NCI-H2081 treated with DMSO at 0.1 percent for 48 hours (cell line): Measurements from ENCODE around the gene EIF4H.
"Not testable (repeated sequence)": the region's sequence is repeated elsewhere in the genome, so short reads cannot be mapped to it uniquely, and the experiment has no call there.

Experiments used
- DNase-seq: peaks from one replicate; lab custom pipeline; 2025; lab: John Stamatoyannopoulos, UW

EIF4H gene

DNA sequence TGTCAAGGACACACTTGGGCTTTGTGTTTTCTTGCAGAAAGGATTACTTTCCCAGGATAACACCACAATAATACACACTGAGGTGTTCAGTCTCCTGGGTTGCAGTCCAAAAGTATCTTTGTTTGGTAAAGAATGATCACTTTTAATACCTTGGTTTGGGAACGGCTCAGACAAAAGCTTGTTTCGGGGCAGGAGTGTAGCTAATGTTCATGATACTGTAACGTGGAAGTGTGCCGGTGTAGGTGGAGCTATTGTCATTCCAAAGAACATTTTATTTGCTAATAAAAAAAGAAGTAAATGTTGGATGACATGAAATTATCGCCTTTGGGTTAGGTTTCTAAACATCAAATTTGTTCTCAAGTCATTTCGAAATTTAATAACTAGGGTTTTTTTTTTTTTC, 1.2 kb downstream of the EIF4H start:
- no peak for DNase-seq

DNA sequence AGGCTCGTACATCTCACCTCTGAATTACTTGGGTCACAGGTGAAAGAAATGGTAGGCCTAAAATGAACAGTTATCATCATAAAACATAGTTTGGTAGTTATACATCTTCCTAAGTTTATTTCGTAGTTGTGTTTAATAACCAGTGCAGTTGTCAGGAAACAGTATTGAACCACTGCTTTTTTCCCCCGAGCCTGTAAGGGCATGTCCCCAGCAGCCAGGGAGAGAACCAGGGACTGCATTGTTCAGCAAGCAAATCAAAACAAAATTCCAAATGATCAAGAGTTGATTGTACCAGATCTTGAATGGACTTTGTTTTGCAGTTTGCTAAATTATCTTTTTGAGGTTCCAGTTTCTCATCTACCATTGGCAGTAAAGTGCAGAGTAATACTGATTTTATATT, 2.4 kb downstream of the EIF4H start:
- no peak for DNase-seq

DNA sequence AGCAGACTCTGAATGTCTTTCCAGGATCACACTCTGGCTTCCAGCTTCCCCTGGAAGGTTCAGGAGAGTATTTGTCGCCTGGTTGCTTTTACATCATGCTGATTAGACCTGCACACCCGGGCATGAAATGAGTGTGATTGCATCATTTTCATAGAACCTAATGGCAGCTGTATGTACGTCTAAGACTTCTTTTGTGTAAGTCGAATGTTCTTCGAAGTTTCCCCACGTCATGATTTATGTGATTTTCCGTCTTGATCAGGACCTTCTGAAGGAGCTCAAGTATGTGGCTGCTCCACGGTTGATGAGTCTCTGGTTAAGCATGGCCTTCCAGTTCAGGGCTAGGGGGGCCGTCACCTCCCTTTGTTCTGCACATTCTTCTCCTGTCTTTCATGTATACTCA, 4.5 kb downstream of the EIF4H start:
- no peak for DNase-seq

DNA sequence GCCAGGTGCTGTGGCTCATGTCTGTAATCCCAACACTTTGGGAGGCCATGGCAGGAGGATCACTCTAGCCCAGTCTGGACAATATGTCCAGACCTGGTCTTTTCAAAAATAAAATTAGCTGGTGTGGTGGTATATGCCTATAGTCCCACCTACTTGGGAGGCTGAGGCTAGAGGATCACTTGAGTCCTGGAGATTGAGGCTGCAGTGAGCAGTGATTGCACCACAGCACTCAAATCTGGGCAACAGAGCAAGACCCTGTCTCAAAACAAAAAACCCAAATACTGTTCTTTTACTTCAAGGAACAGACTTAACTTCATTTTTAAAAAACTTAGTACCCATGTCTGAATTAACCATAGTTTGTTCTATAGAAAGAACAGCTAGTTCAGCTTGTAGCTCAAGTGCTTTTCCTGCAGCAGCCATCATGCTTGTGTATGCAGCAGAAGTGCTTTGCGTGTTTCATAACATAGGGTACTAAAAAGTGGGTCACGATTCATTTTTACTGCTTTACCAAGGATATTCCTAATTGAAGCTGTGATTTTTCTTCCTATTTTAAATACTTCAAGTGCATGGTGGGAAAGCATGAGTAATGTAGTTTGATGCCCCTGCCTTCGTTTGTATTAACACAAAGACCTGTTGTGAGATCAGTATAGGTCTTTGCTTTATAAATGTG, 5.9 kb downstream of the EIF4H start:
- DNase-seq: no peak

DNA sequence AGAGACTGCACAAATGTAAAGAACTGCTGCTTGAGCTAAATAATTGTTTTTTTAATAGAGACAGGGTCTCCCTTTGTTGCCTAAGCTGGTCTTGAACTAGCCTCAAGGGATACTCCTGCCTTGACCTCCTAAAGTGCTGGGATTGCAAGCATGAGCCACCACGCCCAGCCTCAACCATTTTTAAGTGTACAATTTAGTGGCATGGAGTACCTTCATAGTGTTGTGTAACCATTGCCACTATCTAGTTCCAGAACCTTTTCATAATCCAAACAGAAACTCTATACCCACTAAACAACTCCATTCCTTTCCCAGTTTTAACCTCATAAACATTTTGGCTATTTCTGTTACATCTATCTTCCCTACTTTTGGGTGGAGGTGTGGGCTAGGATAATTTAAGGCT, 6.7 kb downstream of the EIF4H start:
- no peak for DNase-seq

DNA sequence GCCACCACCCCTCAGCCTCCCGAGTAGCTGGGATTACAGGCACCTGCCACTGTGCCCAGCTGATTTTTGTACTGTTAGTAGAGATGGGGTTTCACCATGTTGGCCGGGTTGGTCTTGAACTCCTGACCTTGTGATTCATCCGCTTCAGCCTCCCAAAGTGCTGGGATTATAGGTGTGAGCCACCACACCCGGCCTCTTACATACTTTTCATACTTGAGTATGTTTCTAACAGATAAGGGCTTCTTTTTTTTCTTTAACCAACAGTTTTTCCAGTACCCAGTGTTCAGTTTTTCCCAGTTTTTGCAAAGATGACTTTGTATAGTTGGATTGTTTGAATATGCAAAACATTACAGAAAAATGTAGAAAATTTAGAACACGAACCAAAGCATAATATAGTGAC, 7.7 kb downstream of the EIF4H start:
- no peak for DNase-seq

DNA sequence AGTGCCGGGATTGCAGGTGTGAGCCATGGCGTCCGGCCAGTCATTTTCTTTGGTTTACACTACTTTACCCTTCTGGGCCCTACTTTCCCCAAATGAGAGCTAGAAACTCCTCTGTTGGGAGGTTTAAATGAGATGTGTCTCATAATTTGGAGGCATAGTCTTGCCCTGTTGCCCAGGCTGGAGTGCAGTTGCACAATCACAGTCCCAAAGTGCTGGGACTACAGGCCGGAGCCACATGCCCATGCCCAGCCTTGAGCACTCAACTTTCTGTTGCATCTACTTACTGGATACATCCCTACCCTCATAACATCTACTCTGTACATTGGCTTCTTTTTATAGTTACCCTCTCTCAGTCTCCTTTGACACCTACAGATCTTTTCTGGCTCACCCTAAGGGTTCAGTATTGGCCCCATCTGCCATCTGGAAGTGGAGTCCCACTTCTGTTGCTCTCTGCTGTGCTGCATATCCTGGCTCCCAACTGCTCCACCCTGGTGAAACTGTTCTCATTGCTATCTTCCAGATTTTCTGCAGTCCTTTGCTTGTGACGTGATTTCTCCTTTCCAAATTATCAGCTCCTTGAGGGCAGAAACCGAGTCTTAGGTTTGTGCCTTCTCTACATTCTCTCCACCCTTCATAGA, 8.4 kb downstream of the EIF4H start:
- DNase-seq: no peak

DNA sequence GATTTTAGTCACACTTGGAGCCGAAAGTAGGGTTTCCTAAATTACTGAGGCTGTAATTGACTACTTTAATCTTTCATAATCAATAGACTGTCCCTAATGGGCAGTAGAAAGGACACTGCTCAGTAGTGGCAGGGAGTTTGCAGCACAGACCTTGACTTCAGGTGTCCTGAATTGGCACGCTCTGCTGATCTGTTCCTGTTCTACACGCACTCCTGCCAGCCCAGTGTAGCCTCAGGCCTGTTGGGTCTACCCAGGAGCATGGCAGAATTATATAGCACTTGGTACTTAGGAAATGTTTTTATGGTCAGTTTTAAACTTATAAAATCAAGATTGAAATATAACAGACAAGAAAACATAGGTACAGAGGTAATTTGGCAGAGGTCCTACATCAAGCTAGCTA, 9.0 kb downstream of the EIF4H start:
- DNase-seq: no peak

DNA sequence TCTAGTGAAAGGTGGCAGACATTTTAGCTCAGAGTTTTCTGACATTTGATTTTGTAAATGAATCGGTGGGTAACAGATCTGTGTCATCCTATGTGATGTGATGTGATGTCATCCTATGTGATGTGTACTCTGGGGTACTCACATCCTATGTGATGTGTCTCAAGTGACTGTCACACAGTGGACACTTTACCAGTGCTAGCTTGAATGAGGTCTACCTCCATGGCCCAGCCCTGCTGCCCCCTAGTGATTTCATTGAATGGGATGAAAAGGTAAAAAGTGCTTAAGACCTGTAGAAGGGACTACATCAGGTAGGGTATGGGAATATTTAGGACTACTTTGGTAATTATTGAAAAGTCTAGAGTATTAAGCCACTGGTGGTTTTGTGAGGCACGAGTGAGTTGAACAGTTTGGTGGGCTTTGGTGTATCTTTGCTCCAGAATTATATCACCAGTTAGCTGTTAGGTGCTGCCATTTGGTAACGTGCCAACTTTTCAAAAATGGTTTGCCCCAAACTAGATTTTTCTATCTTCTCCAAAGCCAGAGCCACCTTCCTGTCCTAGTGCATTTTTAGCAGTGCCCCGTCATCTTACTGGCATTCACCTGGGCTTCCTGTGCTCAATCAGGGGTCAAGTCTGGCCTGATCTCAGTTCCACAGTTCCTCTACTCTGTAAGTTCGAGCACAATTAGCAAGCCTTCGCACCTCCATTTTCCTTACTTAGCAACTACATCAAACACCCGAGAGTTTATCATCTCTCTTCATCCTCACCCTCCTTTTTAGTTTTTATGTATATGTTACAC, 9.7 kb downstream of the EIF4H start:
- no peak for DNase-seq

DNA sequence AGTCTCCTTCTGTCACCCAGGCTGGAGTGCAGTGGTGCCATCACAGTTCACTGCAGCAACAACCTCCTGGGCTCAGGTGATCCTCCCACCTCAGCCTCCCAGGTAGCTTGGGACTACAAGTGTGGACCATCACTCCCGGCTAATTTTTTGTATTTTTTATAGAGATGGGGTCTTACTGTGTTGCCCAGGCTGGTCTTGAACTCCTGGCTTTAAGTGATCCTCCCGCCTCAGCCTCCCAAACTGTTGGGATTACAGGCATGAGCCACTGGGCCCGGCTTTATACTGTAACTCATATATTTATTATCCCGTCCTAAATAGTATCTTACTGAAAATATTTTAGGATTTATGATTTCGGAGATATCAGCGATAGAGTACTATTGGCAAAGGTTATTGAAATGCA, 10.9 kb downstream of the EIF4H start:
- no peak for DNase-seq

DNA sequence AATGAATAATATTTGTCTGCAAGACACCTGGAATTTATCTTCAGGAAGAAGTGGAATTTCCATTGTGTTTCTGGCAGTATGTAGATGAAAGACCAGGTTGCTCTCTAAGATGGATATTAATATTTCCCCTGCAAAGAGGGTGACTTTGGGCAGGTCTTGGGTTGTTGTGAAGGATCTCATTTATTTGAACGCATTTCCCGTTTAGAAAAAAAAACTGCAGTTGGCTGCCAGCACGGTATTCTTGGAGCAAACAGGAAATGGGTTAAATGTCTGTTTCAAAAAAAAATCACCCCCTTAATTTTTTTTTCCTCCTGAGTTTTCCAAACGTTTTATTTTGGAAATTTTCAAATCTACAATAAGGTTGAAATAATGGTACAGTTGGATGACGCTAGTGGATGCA, 11.5 kb downstream of the EIF4H start:
- DNase-seq: no peak

DNA sequence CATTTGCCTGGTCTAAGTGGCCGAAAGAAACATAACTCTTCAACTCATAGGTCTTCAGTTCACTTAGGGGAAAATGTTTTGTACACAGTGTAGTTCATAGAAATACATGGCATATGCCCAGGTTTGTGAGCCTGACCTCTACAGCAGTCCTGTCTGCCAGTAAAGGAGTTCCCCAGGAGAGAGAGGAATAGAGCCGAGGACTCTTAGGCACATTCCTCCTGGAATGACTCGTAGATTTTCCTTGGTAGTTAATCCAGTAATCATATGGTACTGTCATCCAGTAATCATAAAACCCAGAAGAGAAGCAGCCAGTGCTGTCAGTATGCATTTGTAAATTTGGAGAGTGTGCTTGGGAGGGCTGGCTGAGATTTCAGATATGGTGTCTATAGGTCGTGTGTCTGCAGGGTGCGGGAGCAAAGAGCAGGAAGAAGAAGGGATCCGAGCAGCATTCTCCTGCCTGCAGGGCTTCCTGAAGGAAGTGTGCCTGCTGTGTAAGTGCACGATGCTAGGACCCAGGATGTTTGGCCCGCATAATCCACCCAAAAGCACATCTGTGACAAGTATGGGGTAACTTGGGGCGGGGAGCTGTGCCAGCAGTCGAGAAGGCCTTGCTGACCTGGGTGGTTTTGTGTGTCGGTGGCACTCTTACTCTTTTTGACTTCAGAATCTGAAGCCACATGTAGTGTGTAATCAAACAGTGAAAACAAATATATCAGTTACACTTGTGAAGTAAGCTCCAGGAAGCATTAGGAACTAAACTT, 13.9 kb downstream of the EIF4H start:
- no peak for DNase-seq

DNA sequence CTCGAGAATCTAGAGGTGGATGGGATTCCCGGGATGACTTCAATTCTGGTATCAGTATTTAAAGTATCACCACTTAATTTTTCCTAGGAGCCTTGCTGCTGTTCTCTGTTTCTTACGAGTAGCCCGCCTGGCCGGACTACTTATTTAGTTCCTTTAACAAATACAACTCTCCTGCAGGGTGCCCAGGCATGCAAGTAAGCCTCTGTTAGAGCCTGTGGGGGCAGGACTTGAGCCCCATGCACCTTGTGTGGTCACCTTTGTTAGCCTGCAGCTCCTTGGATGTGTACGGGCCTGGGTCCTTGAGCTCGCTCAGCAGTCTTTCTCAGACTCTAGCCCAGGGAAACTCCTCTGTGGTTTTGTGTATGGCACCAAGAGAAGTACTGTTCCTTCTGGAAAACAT, 16.1 kb downstream of the EIF4H start:
- DNase-seq: no peak

DNA sequence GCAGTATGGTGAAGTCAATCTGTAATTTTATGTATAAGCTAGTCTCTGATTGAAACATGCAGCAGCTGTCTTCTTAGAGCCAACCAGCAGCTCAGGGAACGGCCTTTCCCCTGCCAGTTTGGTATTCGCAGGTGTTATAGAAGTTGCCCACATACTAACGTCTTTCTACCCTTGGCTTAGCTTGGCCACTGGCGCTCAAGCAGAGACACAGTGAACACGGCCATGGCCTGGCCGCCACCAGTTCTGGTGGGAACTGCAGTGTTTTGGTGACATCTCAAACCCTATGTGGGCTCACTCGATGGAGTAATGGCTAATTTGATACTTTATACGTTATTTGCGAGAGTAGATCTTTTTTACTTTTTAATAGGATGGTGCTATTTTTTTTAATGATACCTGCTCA, 17.1 kb downstream of the EIF4H start:
- DNase-seq: no peak

DNA sequence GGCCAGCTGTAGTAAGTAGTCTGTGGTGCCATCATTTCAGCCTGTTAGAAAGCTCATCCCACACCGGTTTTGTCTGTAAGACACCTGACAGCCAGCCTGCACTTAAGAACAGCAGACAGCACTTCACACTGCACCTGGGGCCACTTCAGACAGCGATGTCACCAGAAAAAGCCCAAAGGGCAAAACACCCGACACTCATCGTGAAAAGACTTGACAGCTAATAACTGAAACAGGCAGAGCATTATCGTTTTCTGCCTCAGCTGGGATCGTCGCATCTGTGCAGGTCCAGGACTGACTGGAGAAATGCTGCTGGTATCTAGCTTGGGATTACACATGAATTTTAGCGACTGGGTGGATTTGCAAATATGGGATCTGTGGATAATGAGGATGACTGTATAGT, 18.9 kb downstream of the EIF4H start:
- DNase-seq: no peak

DNA sequence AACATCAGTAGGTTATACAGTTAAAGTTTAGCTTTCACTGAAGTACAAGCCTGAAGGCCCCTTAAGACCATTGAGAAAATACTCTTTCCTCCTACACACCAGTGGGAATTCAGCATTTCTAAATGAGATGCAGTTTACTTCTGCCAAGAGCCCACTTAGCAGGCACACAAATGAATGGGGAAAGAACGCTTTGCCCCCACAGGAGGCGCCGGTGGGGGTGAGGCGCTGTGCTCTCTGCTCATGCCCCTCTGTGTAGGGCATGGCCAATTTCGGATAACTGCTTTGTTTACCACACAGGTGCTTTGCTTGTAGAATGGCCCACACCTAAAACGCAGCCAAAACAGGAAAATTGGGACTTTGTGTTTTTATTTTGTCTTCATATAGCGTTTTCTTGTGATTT, 19.8 kb downstream of the EIF4H start:
- DNase-seq: no peak

DNA sequence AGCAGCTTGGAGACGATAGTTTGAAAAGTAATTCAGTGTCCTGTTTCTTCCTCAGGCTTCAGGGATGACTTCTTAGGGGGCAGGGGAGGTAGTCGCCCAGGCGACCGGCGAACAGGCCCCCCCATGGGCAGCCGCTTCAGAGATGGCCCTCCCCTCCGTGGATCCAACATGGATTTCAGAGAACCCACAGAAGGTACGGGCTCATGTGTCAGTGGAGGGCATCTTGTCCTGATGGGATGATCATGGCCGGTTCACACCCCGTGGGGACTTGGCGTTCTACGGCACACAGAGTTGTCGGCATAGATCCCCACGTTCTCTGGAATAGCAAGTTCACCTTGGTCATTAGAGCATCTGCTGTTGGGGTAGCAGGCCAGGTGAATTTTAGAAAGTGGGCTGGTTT, 20.5 kb downstream of the EIF4H start:
- DNase-seq: no peak

DNA sequence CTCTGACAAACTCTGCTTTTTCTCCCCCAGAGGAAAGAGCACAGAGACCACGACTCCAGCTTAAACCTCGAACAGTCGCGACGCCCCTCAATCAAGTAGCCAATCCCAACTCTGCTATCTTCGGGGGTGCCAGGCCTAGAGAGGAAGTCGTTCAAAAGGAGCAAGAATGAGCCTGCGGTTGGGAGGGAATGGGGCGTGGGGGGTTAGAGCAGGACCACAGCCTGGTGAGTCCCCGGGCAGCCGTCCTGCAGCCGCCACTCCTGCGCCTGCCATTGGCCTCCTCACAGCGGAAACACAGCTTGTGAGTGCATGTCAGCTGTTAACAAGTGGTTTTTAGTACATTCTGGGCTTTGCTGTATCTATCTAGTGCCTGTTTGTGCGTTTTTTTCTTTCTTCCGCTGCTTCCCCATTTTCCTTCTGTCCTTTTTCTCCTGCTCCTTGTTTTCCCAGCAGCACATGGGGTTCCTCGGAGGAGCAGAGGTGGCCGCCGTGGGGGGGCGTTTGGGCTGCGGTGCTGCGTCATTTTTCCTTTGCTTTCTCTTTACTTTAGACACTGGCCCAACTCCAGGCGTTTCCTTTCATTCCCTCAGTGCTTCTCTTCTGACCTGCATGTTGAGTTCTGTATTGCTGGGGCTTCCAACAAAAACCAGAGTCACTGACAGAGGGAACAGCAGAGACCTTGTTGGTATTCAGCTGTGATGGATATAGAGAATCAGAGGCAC, 21.1 kb downstream of the EIF4H start:
- DNase-seq: not testable (repeated sequence)

DNA sequence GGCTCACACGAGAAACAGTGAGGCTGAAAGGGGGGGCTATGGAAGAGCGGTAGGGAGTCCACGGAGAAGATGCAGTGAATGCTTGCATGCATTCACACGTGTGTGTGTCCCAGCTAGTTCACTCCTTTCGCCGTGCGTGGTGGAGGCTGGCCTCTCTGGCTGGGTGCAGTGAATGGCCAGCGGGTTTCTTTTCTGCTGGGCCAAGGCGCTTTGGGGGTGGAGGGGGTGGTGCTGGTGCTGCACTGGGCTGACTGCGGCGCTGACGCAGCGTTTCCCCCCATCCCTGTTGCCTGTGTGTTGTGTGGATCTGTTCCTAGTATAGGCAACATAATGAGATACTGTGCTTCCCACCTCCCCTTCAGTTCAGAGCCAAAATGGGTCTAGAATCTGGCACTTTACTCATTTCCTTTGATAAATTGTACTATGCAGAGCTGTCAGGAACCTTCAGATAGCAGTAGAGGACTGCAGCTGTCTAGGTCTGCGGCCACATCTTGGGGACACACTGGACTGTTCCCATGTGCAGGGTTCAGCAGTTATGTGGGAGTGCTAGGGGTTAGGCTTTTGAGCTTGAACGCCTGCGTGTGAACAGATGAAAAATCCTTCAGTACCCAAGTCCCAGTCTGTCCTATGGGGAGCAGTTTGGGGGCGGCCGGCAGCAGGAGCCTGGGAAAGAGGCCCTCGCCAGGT, 22.0 kb downstream of the EIF4H start:
- not testable (repeated sequence) for DNase-seq

DNA sequence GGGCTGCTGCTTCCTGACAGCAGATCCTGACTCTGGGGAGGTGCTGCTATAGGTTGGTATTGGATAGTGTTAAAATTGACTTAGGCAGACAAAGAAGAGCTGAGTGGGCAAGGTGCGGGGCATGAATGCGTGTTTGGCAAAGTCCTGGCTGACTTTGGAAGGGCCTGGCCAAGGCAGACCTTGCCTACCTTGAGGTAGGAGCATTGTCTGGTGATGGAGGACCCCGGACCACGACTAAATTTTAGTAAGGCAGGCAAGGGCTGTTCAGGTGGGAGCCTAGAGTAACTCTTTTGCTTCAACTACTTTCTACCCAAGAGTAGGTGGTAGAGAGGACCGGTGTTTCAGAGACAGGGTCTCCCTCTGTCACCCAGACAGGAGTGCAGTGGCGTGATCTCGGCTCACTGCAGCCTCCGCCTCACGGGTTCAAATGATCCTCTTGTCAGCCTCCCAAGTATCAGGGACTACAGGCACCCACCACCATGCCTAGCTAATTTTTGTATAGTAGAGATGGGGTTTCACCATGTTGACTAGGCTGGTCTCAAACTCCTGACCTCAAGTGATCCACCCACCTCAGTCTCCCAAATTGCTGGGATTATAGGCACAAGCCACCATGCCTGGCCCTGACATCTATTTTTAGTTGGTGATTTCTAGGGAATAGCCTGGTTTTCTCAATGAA, 23.4 kb downstream of the EIF4H start:
- DNase-seq: no peak
